Amniotic stem cell (primary cell): ENCODE data around the gene RBM47.

Source experiments
- DNase-seq: peaks from one replicate; lab custom pipeline; 2025; lab: John Stamatoyannopoulos, UW

RBM47 gene

DNA sequence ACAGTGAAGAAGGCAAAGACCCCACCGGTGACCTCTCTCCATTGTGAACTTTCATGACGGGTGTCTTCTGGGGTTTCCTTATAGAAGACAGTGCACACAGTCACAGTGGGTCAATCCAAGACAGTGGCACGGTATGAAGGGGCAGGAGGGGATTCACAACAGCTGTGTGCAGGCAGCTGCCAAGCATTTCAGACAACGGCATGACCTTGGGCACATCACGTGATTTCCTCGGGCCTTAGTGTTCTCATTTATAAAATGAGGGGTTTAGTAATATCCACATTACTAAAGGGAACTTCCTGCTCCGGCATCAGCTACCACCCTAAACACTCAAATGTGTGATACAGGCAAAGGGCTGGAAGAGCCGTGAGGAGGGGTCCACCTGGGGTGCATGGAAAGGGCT is 42.9 kb downstream of the RBM47 start:
- no peak for DNase-seq

GRCh38 chr4:40586034-40586433 is 43.6 kb downstream of the RBM47 start:
- no peak for DNase-seq

GRCh38 chr4:40585201-40585799 is 44.4 kb downstream of the RBM47 start:
- DNase-seq = no peak

DNA sequence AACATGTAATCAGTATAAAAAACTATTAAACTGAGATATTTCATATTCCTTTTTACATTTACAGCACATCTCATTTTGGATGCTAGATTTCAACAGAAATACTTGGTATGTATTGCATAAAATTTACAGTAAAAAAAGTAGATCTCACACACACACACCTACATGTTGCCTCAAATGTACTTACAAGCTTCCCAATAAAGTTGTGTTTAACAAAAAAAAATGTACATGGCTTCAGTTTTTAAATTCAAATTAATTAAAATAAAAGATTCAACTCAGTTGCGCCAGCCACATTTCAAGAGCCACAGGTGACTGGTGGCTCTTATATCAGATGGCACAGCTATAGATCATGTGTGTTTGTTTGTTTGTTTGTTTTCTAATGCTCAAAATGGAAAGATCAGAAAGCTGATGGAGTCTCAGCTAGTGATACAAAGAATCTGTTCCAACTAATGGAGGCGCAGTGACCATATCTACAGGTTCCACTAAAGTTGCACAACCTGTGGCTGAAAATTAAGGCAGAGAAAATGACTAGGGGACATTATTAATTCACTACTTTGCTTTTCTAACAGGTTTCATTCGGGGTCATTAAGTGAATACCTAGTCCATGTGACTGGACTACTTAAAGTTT is 45.0 kb downstream of the RBM47 start:
- DNase-seq = no peak

DNA sequence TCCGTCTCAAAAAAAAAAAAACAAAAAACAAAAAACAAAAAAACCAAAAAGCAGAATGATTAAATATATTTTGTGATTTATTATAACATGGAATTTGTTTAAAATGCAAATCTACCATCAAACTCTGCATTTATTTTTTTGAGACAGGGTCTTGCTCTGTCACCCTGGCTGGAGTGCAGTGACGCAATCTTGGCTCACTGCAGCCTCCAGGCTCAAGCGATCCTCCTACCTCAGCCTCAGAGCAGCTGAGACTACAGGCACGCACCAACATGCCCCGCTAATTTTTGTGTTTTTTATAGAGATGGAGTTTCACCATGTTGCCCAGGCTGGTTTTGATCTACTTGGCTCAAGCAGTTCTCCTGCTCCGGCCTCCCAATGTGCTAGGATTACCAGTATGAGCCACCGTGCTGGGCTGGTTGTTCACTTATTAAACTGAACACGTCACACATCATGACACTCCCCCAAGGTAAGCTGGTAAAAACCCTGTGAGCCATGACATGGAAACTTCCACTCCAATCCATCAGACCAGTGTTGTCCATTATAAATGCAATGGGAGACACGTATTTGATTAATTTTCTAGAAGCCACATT is 45.7 kb downstream of the RBM47 start:
- no peak for DNase-seq

DNA sequence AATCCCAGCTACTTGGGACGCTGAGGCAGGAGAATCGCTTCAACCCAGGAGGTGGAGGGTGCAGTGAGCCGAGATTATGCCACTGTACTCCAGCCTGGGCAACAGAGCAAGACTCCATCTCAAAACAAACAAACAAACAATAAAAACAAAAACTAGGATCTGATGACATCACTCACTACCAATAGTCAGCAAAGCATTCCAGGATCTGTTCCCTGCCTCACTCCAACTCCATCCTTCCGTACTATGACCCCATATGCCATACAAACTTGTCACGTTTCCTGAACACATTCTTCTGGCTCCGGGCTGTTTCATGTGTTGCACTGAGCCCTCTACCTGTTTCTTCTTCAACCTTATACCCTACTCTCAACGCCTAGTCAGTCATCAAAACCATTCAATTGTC is 47.3 kb downstream of the RBM47 start:
- no peak for DNase-seq

GRCh38 chr4:40581254-40582140 is 48.2 kb downstream of the RBM47 start:
- DNase-seq = no peak

DNA sequence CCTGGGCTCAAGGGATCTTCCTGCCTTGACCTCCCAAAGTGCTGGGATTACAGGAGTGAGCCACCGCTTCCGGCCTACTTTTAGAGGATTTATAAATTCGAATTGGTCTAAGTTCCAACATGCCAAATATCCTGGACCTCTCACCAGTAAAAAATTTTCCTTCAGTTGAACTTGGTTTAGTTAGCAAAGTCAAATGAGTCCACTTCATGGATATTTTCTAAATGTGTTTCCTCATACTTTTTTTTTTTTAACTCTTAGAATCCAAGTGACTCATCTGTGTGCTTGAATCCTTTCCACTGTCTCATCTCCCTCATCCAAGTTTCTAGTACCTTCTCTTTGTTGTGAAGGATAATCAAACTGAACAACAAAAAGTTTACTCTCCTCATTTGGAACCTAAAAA is 49.7 kb downstream of the RBM47 start:
- DNase-seq = peak; percentile 69

DNA sequence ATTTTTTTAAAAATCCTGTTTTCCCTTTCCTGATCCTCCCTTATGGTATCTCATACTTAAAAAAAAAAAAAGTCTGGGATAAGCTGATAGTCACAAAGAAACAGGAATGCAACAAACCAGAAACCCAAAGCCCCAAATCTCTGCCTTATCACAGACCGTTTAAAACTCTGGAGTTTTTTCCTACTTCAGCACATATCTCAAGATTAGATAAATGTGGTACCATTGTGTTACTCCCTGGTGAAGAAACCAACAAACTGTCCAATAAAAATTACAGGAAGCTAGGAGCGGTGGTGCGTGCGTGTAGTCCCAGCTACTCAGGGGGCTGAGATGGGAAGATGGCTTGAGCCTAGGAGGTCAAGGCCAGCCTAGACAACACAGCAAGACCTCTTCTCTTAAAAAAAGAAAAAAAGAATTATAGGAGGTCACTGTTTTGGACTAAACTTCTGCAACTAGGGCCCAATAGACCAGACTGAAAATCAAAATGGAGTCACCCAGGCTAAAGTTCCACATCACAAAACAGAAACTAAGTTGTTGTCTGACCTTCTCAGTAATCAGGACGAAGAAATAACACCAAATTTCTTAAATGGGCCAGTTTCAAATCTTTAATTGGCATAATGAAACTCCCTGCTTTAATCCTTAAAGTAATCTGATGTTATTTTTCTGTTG is 51.9 kb downstream of the RBM47 start:
- DNase-seq = no peak

DNA sequence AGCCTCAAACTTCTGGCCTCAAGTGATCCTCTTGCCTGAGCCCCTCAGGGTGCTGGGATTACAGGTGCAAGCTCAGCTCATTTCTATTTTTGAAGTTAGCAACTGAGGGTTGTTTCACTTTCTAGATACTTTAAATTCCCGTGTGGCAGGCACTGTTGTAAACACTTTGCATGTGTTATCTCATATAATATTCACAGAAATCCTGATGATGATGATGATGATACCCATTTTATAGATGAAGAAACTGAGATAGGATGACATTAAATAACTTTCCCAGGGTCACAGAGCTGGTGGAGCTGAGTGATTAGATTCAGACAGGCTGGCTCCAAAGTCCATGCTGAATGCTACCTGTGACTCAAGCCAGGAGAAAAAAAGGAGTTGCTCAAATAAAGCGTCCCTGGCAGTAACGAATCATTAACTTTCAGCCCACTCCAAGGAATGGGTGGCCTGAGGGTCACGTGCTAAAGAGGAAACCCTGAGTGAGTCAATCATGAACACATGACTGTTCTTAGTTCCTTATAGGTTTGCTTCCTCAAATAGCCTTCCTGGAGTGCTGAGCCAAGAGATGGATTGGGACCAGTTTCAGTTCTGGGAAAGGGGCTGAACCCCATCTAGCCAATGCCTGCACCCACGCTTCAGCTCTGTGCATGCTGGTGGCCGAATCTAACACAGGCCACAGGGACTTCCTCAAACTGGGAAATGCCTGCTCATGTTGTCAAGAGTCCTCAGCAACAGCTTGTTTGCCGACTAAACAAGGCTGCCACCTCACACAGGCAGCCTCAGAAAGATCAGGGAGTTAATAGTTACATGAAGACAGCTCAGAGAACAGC is 52.8 kb downstream of the RBM47 start:
- DNase-seq = no peak

- no peak for DNase-seq
Measured at GRCh38 chr4:40575846-40576245, 53.8 kb downstream of the RBM47 start.

DNA sequence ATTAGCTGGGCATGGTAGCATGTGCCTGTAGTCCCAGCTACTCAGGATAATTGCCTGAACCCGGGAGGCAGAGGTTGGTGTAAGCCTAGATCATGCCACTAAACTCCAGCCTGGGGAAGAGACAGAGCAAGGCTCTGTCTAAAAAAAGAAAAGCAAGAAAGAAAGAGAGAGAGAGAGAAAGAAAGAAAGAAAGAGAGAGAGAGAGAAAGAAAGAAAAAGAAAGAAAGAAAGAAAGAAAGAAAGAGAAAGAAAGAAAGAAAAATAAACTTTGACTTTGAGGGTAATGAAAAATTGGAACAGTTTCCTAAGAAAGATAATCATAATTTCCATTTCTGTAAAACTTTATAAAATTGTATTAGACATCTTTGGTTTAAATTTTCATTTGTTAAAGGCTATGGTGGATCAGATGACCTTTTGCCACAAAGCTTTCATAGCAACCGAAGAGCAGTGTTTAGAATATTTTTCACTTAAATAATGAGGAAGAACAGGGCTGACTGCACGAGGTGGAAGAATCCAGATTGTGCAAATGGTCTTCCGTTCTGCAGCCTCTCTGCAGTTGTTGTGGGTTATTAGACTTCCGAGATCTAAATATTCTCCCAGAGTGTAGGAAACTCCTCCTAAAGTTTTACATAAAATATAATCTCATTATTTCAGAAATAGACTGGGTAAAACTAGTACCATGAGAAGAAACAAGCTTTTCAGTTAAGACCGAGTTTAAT is 55.9 kb downstream of the RBM47 start:
- no peak for DNase-seq

GRCh38 chr4:40572692-40573310 is 56.9 kb downstream of the RBM47 start:
- DNase-seq = no peak

- DNase-seq = no peak
Measured at GRCh38 chr4:40571208-40571607, 58.5 kb downstream of the RBM47 start.

GRCh38 chr4:40570348-40571077 is 59.2 kb downstream of the RBM47 start:
- no peak for DNase-seq

- DNase-seq = no peak
Measured at GRCh38 chr4:40564815-40565483, 64.7 kb downstream of the RBM47 start.

- DNase-seq = no peak
Measured at GRCh38 chr4:40564004-40564403, 65.7 kb downstream of the RBM47 start.

DNA sequence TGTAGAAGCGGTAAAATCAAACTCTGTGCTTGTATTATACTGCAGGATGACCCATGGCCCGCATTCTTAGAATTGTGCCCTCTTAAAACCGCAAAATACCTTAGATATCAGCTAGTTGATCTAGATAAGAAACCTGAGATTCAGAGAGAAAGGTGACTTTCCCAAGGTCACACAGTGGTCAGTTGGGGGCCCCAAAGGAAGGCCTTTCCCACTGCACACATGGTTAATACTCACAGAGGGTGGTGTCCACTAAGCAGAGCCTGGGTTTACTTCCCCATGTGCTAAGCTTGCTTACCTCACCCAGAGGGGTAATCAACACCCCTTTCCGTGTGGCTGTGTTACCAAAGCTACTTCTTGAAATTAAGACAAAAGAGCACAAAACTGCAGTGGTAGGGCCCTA is 66.3 kb downstream of the RBM47 start:
- no peak for DNase-seq

DNA sequence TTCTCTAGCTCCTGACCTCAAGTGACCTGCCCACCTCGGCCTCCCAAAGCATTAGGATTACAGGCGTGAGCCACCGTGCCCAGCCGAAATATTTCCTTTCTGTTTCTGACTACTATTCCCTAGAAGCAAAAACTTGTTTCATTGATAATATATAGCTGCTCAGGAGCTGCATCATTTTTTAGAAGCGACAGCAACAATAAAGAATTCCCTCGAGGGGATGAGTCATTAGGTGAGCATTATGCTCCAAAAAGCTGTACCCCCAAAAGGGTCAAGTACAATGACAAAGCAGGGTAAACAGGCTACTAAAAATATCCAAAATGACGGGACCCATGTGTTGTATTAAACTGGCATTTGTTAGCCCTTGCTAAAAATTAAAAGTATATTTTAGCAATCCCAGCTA is 67.0 kb downstream of the RBM47 start:
- no peak for DNase-seq
